Activated CD4-positive, CD25-positive, alpha-beta regulatory T cell treated with anti-CD3 and anti-CD28 coated beads, Interleukin-2, amount 50 U/mL, for 72 hours (primary cell): ENCODE data around the gene KIAA0513.
"Not testable (repeated sequence)": the region's sequence is repeated elsewhere in the genome, so short reads cannot be mapped to it uniquely, and the experiment has no call there.

Source experiments
- DNase-seq: peaks from one replicate; pipeline ENCODE4 v3.0.0; 2021

The KIAA0513 gene

DNA sequence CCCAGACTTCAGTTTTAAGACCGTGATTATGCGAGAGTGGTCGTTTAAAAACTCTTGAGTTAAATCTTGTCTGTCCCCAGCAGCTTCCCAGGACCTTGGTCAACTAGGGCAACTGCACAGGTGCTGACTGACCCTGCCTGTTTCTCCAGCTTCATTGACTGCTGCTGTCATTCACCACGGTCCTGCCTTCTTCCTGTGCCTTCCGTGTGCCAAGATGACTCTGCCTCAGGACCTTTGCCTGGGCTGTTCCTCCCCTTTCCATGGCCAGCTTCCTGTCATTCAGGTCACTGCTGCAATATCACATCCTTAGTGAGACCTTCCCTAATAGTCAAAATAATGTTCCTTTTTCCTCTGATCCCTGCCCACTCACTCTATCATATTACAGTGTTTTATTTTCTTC lies 3.9 kb downstream of the KIAA0513 start:
- no peak for DNase-seq

DNA sequence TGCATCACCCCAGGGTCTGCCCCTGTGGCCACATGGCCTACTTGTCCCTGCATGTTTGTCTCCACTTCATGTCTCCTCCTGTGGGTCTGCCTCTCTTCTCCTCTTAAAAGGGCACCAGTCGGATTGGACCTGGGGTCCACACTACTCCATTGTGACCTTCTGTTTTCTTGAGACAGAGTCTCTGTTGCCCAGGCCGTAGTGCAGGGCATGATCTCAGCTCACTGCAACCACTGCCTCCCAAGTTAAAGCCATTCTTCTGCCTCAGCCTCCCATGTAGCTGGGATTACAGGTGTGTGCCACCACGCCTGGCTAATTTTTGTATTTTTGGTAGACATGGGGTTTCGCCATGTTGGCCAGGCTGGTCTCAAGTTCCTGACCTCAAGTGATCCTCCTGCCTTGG lies 4.6 kb downstream of the KIAA0513 start:
- not testable (repeated sequence) for DNase-seq

DNA sequence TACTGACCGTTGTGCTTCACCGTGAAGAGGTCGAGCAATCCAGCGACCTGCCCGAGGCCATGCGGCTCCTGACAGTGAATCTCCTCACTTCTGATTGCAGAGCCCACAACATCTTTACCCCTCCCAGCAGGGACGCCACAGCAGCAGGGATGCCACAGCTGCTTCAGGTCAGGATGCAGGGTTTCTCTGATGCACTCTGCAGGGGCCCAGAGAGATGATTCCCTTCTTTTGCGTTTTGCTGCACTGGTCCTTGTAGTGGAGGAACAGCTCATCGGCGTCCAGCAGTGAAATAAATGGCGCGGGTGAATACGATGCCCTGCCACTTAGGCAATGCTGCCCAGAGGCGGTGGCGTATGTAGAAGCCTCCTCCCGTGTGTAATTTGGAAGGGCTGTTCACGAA lies 5.6 kb downstream of the KIAA0513 start:
- no peak for DNase-seq

DNA sequence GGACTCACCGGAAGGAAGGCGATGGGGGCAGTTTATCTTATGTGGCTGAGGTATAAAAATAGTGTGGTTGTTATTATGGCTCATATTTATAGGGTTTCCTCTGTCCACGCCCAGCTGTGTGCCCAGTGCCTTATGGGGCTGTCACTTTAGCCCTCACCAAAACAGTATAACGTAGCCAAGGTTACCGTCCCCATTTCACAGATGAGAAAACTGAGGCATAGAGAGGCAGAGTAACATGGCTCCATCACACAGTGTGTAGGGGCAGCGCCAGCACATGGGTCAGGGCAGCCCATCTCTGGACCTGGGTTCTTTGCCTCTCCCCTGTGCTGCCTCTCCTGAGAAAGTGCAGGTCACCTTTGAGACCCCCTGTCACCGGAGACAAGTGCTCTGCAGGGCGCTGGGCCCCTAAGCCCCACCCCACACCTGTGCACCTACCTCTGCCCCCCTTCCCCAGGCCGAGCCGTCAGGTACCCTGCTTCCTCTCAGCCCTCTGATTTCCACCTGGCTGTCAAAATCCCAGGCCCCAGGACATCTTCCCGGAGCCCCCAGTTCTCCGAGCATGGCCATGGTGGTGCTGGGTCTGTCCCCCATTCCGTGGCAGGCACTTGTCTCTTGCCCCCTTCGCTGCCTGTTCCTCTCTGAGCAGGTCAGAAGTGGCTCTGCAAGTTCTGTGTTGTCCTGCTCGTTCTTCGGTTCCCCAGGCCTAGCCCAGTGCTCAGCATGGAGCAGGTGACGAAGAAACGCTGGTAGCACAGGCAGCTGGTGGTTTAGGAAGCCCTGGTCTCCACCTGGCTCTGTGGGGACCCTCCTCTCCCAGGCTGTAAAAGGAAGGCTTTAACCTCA lies 7.2 kb downstream of the KIAA0513 start:
- DNase-seq, result no peak

DNA sequence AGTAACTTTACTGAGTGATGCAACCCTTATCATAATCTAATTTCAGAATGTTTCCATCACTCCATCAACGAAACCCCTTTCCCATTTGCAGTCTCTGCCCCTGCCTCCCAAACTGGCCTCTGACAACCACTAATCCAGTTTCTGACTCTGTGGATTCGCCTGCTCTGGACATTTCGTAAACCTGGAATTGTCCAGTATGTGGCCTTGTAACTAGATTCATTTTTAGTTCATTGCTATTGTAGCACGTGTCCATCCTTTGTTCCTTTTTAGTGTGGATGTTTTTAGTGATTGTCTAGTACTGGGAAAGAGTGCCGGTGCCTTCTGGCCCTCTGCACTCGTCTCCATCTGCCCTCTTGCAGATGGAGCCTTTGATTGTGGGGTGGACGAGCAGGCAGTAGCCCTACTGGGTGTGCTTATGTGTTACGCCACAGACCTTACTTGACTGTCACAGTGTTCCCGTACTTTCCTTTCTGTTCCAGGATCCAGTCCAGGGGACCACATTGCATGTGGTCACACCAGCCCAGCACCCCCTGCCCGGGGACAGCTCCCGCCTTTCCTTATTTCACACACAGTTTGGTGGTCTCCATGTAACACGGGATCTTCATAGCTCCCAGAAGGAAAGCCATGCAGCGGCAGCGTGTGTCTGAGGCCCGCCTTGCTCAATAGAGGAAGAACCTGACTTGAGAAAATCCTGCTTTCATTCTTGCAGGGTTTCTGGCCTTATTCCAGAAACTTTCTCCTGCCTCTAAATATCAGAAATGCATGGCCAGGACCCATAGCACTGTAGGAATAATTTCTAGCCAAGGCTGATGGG lies 8.8 kb downstream of the KIAA0513 start:
- no peak for DNase-seq

DNA sequence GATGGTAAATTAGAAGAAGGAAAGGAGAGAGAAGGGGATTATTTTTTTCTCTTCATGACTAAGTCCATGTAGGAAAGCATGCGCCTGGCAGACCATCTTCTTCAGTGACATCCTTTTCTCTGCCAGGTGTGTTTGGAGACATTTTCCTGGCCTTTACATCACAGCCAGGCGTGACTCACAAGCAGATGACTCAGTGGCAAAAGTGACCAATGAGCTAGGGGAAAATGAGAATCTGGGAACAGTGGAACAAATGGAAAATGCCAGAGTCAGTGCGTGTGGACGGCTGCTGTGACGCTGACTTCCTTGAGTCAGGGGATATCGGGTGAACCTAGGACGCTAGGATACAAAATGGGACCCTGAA lies 9.4 kb downstream of the KIAA0513 start:
- no peak for DNase-seq

DNA sequence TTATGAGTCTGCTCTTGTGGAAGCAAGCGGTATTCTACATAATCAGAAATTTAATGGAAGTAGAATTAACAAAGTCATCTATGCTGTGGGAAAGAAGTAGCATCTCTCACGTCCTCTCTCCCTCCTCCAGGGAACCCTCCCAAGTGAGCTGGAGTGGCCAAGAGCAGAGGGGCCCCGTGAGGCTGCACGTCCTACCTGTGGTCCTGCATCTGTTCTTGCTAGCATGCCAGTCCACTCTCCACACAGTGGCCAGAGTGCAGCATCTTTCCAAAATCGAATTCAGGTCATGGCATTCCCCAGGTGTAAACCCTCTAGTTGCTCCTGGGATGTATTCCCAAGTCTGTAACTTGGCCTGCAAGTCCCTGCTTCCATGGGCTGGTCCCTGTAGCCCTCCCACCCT lies 10.1 kb downstream of the KIAA0513 start:
- DNase-seq, result no peak

DNA sequence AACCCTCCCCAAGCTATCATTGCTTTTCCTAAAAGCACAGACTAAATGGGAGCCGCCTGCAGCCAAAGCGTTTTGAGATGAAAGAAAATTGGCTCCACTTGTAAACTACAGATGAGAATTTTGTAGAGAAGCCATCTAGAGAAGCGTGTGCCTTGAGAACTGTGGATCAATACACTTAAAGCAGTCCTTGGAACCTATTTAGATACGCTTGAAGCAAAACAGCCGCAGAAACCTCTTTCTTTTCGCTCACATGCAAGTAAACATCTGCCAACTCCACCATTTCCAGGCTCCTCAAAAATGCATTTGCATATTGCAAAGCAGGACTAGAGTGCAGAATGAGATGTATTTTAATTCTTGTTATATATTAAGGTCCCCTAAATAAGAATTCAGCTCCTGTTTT lies 13.1 kb downstream of the KIAA0513 start:
- no peak for DNase-seq

DNA sequence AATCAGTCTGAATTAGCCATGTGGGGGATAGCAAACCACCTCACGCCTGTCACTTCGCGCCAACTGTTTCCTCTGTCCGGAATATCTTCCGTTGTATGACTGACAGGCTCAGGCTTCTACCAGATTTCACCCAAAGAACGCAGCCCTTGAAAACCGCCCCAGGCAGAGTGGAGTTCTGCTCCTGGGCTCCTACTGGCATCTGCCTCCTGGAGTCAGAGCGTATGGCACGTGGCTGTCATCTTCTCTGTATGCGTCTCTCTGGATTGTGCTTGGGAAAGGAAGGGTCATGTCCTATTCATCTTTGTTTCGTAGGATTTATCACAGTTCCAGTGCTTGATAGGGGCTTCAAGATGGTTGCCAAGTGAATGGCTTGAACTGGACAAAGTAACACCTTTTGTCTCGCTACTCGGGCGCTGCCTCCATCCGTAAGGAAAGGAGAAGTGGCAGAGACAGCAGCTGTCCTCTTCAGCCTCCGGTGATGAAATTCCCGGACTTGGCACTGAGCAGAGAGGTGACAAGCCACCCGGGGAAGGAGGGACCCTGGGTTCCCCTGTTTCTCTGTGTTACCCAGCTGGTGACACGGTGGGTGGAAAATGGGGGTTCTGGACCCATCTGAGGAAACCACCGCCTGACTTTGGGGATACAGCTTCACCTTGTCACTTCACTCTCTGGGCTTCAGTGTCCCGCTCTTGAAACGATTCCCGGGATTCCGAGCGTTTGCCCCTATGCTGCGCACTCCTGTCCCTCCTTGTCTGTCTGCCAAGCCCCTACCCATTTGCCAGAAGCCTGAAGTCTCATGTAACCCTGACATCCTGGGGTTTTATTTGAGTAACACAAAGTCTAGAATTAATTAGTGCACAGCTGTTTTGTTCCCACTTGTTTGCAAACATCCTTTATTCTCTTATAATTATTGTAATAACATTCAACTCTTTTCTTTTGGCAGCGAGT lies 13.9 kb downstream of the KIAA0513 start:
- no peak for DNase-seq

DNA sequence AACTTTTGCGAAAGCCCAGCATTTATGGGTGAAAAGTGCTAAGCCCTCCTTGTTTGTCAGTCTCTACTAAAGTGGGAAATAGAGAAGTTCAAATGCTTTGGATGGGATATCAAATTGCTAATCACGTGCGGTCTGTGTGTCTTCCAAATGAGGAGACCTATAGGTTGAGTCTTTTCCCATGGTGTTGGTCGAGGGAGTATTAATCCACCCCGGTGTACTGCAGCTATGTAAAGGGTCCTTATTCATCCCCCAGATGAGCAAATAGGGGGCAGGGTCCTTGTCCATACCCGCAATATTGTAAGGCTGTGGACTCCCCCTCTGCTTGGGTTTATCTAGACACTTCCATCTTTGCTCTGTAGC lies 14.6 kb downstream of the KIAA0513 start:
- no peak for DNase-seq

DNA sequence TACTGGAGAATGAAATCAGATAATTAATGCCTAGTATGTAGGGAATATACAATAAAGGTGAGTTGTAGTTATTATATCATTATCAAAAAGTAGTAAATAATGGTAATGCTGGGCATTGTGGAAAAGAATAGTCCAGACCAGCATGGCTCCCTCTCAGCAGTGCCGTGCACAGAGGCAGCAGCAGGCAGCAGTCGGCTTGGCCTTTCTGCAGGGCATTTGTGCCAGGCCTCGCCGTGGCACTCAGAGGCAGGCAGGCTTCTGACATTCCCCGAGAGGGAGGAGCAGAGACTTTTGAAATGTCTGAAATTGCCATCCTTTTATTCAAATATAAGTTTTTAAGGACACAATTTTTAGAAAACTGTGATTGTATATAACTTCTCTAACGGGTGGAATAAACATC lies 15.0 kb downstream of the KIAA0513 start:
- DNase-seq, result no peak

DNA sequence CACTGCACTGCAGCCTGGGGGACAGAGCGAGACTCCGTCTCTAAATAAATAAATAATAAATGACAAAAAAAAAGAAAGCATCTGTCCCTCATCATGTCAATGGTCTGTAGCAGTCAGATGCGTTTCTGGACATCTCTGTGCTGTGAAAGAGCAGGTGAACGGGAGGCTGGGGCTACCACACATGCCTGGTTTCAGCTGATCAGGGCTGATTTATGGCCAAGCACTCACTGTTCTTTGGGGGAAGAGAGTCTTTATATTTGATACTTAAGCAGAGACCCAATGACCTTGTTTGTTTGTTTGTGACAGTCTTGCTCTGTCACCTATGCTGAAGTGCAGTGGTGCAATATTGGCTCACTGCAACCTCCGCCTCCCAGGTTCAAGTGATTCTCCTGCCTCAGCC lies 17.5 kb downstream of the KIAA0513 start:
- no peak for DNase-seq

DNA sequence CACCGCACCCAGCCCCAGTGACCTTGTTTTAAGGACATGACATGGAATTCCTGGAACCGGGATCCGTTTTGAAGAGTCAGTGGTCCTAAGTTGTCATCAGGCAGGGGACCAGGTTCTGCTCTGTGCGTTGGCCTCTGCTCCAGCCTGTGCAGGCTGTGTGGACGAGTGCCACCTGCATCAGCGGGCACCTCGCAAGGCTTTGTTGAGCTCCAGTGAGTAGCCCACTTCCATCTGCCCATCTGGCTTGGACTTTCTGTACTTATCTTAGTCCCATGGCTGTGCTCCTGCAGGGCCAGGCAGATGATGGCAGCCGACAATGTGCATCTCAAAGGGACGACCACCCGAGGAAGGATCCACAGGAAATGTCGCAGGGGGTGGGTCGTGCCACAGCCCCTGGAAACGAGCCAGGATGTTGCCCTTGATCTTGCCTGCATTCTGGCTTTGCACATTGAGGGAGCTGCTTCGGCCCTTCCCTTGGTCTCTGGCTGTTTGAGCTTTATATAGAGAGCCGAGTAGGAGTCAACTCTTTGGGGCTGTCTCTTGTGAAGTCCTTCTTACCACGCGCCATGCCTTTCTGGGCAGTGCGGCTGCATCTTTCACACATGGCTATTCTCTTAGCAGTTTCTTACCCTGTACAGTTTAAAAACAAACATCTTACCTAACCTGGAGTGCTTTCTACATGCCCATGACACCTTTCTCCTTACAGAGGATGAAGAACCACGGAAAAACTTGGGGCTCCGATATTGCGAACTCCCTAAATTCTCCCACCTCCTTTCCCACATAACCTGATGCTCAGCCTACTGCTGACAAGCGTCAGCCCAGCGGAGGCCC lies 18.3 kb downstream of the KIAA0513 start:
- DNase-seq, result no peak

DNA sequence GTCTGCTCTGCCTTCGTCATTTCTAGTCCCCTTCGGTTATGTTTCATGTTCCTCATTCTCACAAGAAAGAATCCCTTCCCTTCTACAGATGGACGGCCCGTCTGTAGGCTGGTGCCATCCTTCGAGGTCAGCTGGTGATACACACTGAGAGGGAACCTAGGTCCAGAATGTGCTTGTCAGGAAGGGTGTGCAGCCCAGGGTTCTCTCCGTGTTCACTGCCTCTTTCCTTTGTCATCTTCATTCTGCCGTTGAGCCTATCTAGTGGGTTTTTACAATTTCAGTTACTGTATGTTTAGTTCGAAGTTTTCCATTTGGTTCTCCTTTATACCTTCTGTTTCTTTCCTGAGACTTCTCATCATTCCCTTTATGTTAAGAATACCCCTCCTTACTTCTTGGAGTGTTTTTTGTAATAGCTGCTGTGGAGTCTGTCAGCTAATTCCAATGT lies 18.9 kb downstream of the KIAA0513 start:
- no peak for DNase-seq

DNA sequence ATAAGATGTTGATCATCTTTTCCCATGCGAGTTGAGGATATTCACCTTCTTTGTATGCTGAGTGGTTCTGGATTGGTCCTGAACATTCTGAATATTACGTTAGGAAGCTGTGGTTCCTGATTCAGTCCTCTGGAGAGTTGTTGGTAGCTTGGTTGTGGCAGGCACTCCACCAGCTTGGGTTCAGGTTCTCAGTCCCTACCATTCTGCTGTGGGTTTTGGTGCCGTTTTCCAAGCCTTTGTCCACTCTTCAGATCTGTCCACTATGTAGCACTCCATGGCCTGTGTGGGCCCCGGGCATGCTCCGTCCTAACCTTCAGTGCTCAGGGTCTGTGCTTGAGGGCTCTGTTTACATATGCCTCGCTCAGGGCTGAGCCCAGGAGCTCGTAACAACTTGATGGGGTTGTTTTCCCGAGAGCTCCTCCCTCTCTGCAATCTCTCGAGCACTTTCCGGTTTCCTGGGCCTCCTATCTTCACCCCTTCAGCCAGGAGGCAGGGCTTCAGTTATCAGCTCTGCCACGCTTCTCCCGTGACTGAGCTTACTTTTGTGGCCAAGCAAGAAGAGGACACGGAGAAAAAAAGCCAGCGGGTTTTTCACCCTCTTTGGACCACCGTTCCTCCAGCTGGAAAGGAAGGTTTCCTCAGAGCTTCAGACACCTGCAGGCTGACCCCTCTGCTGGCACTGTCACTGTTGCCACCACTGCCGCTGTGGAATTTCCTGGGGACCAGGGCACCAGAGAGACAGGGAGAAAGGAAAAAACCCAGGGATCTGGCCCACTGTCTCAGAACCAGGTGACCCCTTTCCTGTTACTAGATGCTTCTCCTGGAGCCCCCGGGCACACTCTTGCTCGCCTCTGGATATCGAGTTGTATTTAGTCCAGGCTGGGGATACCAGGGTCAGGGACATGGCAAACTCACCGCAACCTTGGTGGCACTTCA lies 19.6 kb downstream of the KIAA0513 start:
- no peak for DNase-seq

DNA sequence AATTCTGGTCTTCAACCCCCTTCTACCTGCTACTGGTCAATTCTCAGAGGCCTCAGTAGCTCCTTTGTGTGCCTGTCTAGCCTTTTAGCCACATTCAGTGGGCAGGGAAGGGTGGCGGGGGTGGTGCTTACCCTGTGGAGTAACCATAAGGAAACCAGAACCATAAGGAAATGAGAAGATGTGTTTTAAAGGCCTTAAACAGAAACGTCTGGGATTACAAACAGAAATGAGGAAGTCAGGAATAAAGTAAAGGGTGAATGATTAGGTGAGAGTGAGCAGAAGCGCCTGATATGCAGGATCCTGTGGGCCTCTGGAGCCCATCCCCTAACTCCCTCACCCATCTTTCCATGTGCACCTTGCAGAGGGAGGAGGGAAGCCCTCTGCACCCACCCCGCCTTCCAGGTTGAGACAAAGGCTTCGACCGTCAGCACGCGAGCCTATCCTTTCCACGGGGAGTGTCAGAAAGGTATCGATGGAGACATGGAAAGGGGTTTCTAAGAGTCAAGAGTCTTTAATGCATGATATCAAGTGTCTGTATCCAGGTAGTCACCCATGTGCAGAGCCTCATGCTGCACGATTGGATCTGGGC lies 20.4 kb downstream of the KIAA0513 start:
- no peak for DNase-seq

DNA sequence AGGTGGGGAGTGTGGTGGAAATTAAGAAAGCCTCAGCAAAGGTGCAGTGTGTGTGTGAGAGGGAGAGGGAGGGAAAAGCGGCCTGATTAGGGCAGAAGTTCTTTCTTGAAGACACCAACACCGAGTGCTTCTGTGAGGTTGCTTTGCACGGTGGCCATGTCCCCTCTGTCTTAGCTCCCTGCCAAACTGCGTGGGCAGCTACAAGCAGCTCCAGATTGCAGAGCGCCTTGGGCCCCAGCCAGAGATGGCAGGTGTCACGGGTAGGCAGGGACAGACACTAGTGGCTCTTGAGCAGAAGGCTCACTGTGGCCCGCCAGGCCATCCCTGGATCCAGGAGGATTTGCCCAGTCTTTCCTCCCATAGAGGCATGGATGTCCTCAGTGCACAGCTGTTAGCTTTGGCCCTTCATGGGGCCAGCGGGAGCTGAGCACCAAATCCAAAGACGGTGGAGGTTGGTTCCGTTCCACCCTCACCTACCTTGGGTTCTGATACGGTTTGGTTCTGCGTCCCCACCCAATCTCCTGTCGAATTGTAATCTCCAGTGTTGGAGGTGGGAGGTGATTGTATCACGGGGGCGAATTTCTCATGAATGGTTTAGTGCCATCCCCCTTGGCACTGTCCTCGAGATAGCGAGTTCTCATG lies 21.4 kb downstream of the KIAA0513 start:
- no peak for DNase-seq

DNA sequence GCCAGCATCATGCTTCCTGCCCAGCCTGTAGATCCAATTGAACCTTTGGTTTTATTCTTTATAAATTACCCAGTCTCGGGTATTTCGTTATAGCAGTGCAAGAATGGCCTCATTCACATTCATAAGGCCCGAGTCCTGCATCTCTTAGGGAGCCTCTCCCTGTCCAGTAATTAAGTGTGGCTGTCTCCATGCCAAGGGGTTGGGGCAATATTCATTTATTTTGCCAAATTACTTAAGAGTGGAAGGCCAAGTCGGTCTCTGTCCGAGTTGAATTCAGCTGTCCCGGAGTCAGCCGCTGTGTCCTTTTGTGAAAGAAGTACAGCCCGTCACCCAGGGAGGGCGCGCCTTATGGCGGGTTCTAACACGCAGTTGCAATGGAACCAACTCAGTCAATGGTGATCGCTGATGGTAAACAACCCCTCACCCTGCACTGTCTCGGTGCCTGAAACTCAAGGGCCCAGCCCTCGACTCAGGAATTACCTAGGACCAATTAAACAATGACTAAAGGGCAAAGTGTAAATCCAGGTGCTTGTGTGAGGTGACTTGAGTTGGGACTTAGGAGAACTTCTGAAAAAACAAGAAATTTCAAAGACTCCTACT lies 22.2 kb downstream of the KIAA0513 start:
- DNase-seq, result no peak

DNA sequence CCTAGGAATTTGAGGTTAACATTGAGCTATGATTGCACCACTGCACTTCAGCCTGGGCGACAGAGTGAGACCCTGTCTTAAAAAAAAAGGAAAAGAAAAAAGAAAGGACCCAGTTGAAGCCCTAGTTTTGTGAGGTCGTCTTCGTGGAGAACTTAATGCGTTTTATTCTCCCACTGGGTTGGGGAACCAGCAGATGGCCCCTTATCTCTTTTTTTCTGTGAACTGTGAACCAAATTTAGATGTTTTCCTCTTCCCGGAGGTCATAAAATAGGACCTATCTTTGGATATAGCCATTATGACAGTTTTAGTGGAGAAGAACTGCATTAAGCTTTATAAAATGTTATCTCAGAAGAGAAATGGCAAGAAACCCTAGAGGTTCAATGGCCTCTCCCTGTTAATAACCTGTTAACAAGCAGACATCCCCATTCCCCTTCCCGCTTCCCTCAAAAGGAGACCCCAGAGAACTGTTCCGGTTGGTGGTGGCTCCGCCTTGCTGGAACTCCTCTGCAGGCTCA lies 23.5 kb downstream of the KIAA0513 start:
- DNase-seq, result no peak

DNA sequence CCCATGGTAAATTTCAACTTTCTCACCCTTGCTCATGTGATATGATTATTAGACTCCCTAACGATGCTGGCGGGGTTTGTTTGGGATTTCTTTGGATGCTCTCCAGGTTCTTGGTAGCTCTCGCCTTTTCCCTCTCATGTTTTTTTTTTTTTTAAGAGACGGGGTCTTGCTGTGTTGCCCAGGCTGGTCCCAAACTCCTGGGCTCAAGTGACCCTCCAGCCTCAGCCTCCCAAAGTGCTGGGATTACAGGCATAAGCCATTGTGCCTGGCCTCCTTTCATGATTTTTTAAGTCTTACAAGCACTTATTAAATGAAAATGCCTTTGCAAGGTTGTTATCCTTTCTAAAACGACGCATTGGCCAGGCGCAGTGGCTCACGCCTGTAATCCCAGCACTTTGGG lies 24.1 kb downstream of the KIAA0513 start:
- no peak for DNase-seq
